ENCODE data around the gene ABLIM1.
A peak's percentile ranks its signal among the peaks of the same experiment; 100 is the strongest.

Gene ABLIM1

DNA sequence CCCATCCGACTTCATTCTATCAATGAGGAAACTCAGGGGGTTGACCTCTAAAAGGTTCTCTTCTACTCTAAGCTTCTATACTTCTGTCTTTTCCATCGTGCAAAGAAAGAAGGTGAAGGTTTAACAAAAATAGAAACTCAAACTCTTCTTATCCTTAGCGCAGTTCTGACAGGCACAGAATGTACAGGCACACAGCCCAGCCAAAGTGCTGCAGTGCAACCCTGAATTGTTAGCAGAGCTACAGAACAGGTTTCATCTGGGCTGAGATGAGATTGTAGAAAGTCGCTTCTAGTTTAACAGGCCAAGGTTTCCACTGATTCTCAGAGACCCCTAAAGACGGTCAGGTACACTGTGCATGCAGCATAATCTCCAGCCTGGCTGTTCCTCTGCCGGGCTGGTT is 174.5 kb downstream of the ABLIM1 start:
- no peak for DNase-seq

DNA sequence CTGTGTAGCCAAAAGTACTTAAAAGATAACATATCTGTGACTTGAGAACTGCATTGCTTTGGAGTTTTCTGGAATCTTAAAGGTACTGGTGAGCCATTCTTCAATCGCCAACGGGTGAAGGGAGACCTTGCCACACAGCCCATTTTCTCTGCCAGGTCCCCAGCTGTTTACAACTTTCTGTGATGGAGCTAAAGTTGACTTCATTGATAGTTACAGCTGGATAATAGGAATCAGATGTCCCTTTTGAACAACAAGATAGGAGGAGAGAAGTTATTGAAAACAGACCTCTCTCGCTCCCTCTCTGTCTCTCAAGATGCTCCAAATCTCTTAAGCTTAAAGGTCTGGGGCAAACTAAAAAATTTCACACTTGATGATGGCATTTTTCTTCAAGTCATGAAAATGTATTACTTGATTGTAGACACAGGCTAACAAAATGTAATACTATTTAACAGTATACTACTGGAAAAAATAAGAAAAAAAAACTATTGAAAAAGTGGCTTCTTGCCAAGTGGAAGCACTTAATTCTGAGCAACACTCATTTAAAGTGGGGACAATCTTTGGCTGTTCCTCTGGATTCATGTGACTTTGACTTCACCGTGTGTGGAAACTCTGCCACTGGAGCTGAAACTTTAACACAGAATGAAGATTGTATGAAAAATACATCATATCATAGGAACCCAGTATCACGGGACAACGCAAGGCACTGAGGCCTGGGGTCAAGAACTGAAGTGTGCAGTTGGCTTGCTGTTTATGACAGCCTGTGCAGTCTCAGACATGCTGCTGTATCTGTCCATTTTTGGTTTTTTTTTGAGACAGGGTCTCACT is 175.4 kb downstream of the ABLIM1 start:
- no peak for DNase-seq

DNA sequence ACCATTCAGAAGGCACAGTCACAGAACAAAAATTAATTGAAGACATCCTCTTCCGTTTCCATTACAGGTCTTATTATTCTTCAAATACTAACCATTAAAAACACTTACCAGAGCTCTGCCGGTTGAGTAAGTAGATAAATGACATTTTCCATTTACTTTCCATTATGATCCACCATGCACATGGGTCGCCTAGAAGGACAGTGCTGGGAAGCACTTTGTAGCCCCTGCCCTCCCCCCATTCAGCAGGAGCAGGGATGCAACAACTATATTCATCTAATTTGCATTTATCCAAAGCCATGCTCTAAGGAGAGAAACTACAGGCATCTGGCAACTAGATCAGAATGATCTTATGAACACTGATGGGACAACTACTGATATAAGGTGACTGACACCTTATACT is 177.0 kb downstream of the ABLIM1 start:
- no peak for DNase-seq

DNA sequence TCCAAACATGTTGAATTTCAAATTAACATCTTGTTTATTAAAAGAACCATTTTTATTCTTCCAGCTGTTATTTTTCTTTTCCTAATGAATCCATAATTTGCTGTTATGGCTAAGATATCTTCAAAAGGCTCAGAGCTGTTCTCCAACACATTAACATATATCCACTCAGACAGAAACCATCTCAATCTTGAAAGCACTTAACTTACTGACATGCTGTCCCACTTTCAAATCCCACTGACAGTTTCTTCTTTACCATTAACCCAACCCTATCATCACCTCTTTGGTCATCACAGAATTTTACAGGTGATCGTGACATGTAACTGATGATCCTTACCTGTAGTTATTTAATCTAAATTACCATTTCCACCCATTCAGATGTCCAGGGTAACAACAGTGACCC is 178.2 kb downstream of the ABLIM1 start:
- no peak for DNase-seq

DNA sequence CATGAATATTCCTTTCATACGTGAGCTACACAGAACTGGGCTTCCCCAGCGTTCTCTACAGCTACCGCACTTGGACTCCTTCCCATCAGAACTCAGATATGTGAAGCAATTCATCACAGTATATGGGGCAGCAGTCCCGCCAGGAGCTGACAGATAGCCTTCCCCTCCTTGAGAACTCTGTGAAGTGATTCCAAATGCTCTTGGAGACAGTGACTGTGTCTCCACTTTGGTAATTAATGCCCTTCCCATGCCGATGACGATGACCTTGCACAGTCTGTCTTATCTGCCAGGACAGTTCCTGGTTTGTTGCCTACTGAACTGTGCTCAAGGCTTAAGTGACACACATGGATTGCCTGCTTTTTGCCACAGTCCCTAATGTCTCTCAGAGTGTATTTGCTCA is 178.8 kb downstream of the ABLIM1 start:
- DNase-seq = peak in 1 of 6 experiments; percentile 7

DNA sequence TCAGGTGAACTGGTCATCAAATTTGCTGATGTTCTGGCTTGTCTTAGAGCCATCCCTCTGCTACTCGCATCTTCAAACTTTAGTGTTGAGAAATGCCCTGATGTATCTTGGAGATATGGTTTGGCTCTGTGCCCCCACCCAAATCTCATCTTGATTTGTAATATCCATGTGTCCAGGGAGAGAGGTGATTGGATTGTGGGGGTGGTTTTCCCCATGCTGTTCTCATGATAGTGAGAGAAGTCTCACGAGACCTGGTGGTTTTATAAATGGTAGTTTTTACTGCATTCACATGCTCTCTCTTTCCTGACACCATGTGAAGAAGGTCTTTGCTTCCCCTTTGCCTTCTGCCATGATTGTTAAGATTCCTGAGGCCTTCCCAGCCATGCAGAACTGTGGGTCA is 179.8 kb downstream of the ABLIM1 start:
- no peak for DNase-seq

DNA sequence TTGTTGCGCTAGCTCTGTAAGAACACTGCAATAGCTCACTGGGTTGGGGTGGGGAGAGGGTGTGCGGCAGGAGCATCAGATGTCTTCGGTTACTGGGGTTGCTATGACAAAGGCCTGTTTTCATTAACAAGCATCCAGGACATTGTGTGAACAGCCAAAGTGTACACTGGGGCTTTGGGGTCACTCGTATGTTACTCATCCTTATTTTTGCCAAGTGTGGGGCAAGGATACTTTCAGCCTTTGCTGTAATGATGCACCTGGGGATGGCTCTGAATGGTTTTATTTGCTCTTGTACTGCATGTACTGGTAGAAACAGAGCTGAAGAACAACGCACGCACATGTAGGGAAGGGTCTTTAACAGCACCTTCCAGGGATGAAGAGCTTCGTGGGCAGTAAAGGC is 180.8 kb downstream of the ABLIM1 start:
- DNase-seq = no peak

DNA sequence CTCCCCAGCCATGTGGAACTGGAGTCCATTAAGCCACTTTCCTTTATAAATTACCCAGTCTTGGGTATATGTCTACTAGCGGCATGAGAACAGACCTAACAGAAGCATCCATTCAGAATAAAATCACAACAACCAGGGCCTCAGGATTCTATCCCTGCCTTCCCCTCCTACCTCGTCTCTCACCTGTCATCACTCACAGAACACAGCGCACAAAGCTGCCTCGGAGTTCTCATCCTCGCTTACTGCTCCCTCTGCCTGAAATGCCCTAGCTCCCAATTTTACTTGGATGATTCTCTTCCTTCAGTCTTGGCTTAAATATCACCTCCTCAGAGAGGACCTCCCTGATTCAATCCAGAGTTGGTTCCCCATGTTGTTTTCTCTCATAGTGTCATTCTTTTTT is 183.1 kb downstream of the ABLIM1 start:
- no peak for DNase-seq

DNA sequence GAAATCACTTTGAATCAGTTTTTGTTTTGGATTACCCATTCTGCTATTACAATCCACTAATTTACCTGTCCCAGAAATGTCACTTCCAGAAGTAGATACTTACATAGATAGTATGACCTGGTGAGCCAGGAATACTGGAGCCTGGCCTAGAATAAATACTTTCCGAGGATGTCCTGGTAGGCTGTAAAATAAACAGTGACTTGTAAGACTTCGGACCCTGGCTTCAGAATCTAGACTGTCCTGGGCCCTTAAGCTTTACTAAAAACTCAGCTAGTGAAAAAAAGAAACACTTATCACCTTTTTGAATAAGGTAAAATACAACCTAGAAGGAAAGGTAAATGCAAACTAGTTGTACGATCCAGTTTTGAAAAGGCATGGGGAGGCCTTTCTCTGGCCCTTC is 184.3 kb downstream of the ABLIM1 start:
- DNase-seq = no peak

DNA sequence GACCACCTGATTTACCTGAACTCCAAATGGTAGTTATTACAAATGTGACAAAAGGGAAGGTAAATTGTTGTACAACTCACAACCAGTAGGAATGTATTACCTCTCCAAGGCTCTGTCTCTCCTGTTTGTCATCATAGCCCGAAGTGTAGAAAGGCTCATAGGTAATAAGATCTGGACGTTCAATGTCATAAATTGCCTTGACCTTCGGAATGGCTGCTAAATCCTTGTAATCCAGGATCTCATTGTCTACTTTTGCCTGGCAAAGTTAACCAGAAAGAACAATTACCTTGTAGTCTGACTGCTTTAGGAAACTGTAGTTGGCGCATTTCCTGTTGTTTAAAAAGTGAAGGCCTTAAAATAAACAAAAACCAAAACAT is 185.2 kb downstream of the ABLIM1 start:
- DNase-seq = no peak

DNA sequence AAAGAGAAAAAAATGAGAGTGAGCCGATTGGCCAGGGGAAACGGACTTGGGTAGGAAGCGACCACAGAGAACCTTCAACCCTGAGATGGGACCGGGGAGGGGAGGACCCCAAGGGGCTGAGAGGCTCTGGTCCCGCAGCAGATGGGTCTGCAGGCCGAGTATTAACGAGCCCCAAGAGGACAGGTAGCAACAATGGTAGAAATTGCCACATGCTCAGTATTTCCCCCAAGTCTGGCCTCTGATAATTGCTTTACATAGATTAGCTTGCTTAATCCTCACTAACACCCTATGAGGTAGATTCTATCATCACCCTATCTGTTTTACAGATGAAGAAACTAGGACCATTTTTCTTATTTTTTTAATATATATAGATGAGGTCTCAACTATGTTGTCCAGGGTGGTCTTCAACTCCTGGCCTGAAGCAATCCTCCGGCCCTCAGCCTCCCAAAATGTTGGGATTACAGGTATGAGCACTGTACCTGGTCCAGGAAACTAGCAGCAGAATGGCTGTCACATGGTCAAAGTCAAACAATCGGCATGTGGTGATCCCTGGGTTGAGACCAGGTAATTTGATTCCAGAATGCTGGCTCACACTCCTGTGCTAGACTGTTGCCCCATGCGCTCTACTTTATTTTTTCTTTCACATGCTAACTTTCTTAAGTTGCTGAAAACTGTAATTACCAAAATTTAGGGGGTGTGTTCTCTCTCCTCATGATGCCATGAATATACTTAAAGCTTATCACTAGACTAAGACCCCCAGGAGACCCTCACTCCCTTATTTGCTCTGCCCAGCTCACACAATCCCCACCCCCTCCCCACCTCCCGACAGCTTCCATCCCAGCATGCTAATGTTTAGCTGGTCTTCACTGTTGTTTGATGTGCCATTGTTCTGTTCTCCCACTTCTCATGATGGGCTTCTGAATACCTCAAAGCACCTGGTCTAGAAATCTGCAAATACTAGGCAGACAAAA is 185.9 kb downstream of the ABLIM1 start:
- no peak for DNase-seq

DNA sequence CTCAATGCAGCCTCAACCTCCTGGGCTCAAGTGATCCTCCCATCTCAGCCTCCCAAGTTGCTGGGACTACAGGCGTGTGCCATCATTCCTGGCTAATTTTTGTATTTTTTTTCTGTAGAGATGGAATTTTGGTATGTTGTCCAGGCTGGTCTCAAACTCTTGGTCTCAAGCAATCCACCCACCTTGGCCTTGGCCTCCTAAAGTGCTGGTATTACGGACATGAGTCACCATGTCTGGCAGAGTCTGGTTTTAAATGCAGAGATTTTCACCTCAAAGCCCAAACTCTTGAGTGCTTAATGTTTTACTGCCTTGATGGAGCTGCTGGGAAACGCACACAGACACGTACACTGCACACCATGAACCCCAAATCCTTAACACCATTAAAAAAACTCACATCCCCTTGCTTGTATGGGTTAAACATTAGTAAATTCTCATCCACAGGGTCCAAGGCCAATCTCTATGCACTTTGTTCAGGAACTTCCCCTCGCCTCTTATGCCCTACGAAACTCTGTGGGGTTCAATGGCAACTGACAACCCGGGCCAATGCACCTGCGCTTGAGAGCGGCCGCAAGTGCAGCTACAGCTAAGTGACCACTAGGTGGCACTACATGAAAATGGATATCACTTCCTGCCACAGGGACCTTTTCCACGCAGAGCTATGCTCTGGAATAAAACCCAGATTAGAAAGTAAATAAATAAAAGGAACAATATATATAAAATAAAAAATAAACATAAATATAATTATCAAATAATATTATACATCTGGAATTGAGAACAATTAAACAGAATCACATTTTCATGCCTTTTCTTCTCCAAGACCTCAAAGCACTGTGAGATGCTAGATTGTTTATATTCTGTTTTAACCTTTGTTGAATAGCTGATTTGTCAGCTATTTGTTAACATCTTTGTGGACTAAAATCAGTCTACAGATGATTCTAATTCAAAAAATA is 186.8 kb downstream of the ABLIM1 start:
- peak; percentile 37 to 74 (median 53) for DNase-seq

DNA sequence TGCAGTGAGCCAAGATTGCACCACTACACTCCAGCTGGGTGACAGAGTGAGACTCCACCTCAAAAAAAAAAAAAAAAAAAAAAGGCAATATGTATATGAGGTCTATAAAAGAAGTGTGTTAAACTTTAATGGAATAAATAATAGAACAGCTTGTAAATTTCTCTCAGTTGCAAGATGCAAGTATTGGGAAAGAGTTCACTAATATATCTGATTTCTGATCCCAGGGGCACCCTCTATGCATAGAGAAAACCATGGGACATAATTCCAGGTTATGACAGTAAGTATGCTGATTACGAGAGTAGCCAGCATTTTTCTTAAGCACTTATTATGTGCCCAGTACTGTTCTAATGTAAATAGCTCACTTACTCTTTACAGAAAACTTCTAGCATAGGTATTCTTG is 187.7 kb downstream of the ABLIM1 start:
- no peak for DNase-seq

DNA sequence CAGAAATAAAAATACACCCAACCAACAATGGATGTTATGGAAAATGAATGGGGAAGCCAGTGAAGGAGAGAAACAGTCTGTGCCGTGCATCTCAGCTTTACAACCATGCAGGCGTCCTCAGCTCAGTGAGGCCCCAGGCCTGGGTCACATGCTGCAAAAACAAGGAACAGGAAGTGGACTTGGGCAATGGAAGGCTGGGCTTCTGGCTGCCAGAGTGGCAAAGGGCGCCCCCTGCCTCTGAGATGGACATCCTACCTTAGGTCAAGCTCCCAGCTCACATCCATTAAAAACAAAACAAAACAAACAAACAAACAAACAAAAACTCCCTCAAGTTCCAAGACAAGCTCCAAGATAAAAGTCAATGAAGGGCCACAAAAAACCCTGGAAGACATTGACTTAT is 199.1 kb downstream of the ABLIM1 start:
- DNase-seq = no peak

DNA sequence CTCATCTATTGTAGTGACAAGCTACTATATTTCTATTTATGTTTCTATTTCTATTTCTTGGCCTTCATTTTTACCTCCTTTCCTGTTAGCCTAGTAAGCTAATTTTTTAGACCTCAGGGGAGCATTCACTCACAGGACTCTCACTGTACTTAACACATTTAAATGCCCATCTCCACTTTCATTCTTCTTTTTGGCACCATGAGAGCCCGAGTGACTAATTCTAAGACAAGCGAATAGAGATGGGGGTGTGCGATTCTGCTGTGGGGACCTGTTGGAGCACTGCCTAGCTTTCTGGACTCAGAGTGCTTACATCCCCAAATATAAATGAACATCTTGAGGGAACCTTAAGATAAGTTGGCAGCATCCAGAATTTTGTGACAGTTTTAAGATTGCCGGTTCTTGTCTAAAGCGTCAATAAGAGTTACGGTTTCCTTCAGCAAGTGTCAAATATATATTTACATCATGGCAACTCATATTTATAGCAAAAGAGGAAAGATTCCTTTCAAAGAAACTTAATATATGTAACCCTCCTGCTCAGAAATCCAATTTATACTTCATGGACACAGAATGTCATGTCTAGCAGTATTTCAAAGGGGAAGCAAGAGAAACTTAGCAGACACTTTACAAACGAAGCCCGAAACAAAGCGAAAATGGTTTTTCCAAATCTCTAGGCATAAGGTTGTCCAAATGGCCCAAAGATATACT is 199.7 kb downstream of the ABLIM1 start:
- no peak for DNase-seq

DNA sequence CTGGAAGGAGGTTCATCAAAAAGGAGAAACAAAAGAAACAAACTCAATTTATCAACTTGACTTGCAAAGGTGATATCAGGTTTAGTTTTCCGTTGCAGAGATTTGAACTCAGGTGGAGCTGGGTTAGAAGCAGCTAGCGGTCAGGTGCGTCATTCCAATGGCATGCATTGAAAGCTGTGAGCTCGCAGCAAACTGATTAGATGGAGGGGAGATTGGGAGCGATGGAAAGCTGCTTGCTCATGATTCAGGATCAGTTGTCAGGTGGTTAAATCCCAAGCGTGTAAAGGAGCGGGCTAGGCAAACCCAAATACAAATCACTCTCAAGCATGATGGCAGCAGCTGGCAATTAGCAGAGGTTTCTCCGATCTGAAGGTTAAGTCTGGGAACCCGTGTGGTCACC is 204.5 kb downstream of the ABLIM1 start:
- no peak for DNase-seq

DNA sequence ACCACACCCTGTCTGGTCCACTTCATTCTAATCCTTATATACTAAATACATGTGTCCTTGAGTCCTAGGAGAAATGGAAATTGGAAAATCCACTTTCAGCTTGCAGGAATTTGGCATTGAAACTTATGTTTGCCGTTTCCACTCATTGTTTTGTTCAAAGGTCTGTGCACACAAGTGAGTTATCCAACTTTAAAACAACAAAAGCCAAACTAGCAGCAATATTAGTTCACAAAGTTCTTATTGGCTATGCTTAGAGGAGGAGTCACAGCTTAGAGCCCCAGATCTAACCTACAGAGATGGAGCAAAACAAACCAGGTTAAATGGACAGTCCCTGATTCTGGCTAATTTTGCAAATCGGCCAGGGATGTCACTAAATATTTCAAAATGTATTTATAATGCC is 209.2 kb downstream of the ABLIM1 start:
- DNase-seq = no peak

DNA sequence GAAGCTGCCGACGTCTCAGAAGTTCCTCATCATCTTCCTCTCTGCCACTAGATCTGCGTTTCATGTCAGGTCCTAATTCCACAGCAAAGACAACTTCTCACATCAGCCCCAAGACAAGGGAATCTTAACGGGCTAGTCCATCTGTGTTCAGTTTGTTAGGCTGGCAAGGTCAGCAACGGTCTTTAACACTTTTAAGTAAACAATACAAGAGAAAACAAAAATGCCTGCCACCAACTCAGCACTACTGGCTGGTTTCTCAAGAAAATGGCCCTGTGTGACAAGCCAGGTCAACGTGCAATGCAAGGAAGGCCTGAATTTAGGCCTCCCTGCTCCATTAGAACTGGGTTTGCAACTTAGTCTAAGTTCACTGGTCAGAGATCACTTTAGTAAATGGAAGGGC is 212.7 kb downstream of the ABLIM1 start:
- no peak for DNase-seq

DNA sequence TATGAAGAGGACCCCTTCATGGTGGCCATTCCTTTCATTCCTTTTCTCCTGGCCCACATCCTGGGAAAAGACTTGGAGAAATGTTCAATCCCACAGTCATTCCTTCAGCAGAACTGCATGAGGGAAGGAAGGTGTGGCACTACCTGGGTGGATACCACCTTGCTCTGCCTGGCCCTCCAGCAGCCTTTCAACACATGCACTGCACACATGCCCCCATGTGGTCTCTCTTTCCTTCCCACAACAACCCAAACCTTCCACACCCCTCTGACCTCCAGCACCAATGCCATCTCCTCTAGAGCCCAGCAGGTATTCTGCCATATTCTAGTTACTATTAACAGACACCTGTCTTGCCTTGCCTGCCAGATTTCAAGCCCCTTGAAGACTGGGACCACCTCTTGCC is 213.3 kb downstream of the ABLIM1 start:
- DNase-seq = no peak

DNA sequence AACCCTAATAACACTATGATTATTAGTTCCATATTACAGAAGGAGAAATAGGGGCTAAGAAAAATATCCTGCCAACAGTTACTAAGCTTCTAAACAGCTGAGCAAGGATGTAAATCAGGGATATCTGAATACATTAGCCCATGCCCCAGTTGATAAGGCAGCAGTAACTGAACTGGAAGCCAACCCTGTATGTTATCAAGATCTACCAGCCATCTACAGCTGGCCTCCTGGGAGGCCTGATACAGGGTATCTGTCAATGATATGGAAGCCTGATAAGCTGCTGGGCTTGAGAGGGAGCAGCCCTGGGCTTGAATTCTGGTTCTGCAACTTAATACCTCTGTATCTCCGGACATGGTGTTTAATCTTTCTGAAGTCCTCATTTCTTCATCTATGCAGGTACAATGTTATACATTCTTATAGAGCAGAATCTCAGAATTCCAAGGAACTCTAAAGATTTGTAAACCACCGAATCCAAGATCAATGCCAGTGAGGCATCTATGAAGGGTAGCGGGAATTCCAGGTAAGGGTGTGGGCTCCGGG is 215.9 kb downstream of the ABLIM1 start:
- no peak for DNase-seq

DNA sequence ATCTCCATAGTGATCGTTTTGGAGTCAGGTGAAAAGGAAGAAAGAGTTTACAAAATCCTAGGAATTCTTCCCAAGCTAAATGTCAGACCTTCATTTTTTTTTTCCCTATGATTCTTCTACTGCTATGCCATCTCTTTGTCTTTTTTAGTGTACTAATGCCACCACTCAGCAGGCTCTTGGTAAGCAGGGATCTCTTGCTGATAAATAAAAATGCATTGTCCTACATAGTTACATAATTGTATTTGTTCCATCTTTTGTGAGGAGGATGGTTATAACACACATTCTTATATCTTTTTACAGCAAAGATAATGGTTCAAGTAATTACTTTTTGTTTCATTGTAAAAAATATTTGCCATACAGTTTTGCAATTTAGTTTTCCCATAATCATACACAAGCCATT is 217.0 kb downstream of the ABLIM1 start:
- DNase-seq = no peak
